ACHN (cell line): ENCODE data around the gene ADPRM.

Experiments
- DNase-seq: peaks from one replicate; pipeline ENCODE4 v3.0.0-alpha.2; 2015
- in situ Hi-C: cut with HindIII; loops from 2 replicates; pipeline ENCODE4 v1.10.0; 2017; ENCODE audit warnings: low sequenced_read_pairs, low pct_ligation_motif_present, low pct_unique_long_range_greater_than_20kb

ADPRM gene

GRCh38 chr17:10755592-10756127 is 58.3 kb downstream of the ADPRM start:
- in situ Hi-C loops: no loop called here
- no peak for DNase-seq

- no peak for DNase-seq
- in situ Hi-C loops: no loop called here
Measured at GRCh38 chr17:10756185-10756584, 58.8 kb downstream of the ADPRM start.

GRCh38 chr17:10756619-10757018 is 59.2 kb downstream of the ADPRM start:
- in situ Hi-C loops: no loop called here

GRCh38 chr17:10757067-10757466 is 59.7 kb downstream of the ADPRM start:
- no peak for DNase-seq
- in situ Hi-C loops: no loop called here

More at GRCh38 chr17:10756619-10757018, 59.2 kb downstream of the ADPRM start:
- no peak for DNase-seq

GRCh38 chr17:10757647-10758046 is 60.3 kb downstream of the ADPRM start:
- no peak for DNase-seq
- in situ Hi-C loops: no loop called here

GRCh38 chr17:10758062-10758461 is 60.7 kb downstream of the ADPRM start:
- in situ Hi-C loops: no loop called here
- DNase-seq: no peak
